Astrocyte (in vitro differentiated cells and primary cell): ENCODE results near the gene MYO16. TPM values are rescaled to one million over a fixed set of nuclear protein-coding genes. Genes with fewer than 3 reads are reported as not detected.
A peak's percentile ranks its signal among the peaks of the same experiment; 100 is the strongest.

Experiments
- DNase-seq: peaks from one replicate; pipeline ENCODE4 v3.0.0-alpha.2; 2010; ENCODE audit warnings: low read depth
- FAIRE-seq: peaks from 2 replicates; lab custom pipeline; 2011; peaks lifted over from hg19 to GRCh38; lab: Jason Lieb, UNC
- H2AFZ ChIP-seq: 2 replicates; pipeline ENCODE4 v1.6.0; 2012; ENCODE audit warnings: low read depth, low read length, inconsistent platforms
- H3K27ac ChIP-seq: 2 replicates; pipeline ENCODE4 v1.5.1; 2011; ENCODE audit warnings: low read depth, low read length, inconsistent platforms
- H3K27me3 ChIP-seq: 2 replicates; pipeline ENCODE4 v1.6.0; 2011; ENCODE audit warnings: low read length, inconsistent platforms; ENCODE audit not compliant: insufficient read depth
- H3K36me3 ChIP-seq: 2 replicates; pipeline ENCODE4 v1.5.1; 2011; ENCODE audit warnings: low read length, inconsistent platforms; ENCODE audit not compliant: insufficient read depth
- H3K4me1 ChIP-seq: 2 replicates; pipeline ENCODE4 v1.5.1; 2011; ENCODE audit warnings: low read length, inconsistent platforms; ENCODE audit not compliant: insufficient read depth
- H3K4me2 ChIP-seq: 2 replicates; pipeline ENCODE4 v1.6.0; 2012; ENCODE audit warnings: low read length, inconsistent platforms
- H3K4me3 ChIP-seq: 2 replicates; pipeline ENCODE4 v1.5.1; 2011; ENCODE audit warnings: low read depth, mild to moderate bottlenecking, low read length, inconsistent platforms; ENCODE audit not compliant: insufficient read depth
- H3K79me2 ChIP-seq: 2 replicates; pipeline ENCODE4 v1.6.0; 2012; ENCODE audit warnings: mild to moderate bottlenecking, low read length, inconsistent platforms; ENCODE audit not compliant: insufficient read depth
- H3K9ac ChIP-seq: 2 replicates; pipeline ENCODE4 v1.6.0; 2012; ENCODE audit warnings: mild to moderate bottlenecking, low read length, inconsistent platforms
- H3K9me3 ChIP-seq: 2 replicates; pipeline ENCODE4 v1.5.1; 2012; ENCODE audit warnings: low read depth, mild to moderate bottlenecking, low read length, inconsistent platforms; ENCODE audit not compliant: insufficient read depth
- H4K20me1 ChIP-seq: 2 replicates; pipeline ENCODE4 v1.6.0; 2012; ENCODE audit warnings: low read length, inconsistent platforms; ENCODE audit not compliant: insufficient read depth
- H3K27ac Mint-ChIP-seq: one replicate; pipeline ENCODE4 v1.8.0; 2021; ENCODE audit warnings: mild to moderate bottlenecking, mixed read lengths; ENCODE audit not compliant: unreplicated experiment
- H3K27me3 Mint-ChIP-seq: one replicate; pipeline ENCODE4 v1.8.0; 2021; ENCODE audit warnings: low read depth, mixed read lengths; ENCODE audit not compliant: unreplicated experiment
- H3K36me3 Mint-ChIP-seq: one replicate; pipeline ENCODE4 v1.8.0; 2021; ENCODE audit warnings: low read depth, mixed read lengths; ENCODE audit not compliant: unreplicated experiment
- H3K4me1 Mint-ChIP-seq: one replicate; pipeline ENCODE4 v1.8.0; 2021; ENCODE audit warnings: low read depth, mixed read lengths; ENCODE audit not compliant: unreplicated experiment
- H3K4me3 Mint-ChIP-seq: one replicate; pipeline ENCODE4 v1.8.0; 2021; ENCODE audit warnings: mild to moderate bottlenecking, moderate library complexity, mixed read lengths; ENCODE audit not compliant: unreplicated experiment
- H3K9me3 Mint-ChIP-seq: one replicate; pipeline ENCODE4 v1.8.0; 2021; ENCODE audit warnings: mild to moderate bottlenecking, mixed read lengths; ENCODE audit not compliant: unreplicated experiment
- EZH2 ChIP-seq: IDR thresholded peaks from 2 replicates; pipeline ENCODE4 v1.6.1; 2012; ENCODE audit warnings: mild to moderate bottlenecking, low read length, inconsistent platforms; ENCODE audit not compliant: insufficient read depth
- total RNA-seq: library from RNA; stranded (reverse); gene quantifications from 2 replicates; pipeline ENCODE4 v1.2.1, GENCODE V29; 2021
- TF ChIP-seq, protein P1 (sequence below): IDR thresholded peaks from 2 replicates; pipeline ENCODE4 v1.5.1; 2011; ENCODE audit warnings: low read depth, mild to moderate bottlenecking, inconsistent platforms, low read length, moderate library complexity; ENCODE audit not compliant: insufficient read depth

Gene MYO16
- total RNA-seq, 1 donor from 2014 or later, result 0.14 TPM

DNA sequence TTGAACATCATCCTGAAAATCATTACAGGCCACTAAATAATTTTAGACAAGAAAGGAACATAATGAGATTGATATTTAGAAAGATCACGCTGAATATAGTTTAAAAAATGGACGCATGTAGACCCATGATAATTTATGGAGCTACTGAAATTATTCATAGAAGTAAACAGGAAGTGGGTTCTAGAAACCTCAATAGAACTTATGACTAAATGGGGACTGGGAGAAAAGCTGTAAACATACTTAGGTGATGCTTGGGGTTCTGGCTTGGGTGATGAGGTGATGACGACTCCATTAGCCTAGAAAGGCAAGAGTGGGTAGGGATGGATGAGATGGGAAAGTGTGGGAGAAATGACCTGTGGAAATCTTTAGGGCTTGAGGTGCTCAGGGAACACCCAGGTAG is 484.0 kb downstream of the MYO16 start:
- Mint-ChIP-seq H3K4me3 (no peak overlapping the region), H3K36me3 (no peaks in the 10 kb centered on the region), H3K4me1 (no peaks in the 10 kb centered on the region), H3K9me3 (no peaks in the 10 kb centered on the region), H3K27ac (no peak overlapping the region), H3K27me3 (no peaks in the 10 kb centered on the region)
- Histone ChIP-seq H3K9me3 (no peaks in the 10 kb centered on the region), H4K20me1 (no peaks in the 10 kb centered on the region), H3K27me3 (no peaks in the 10 kb centered on the region), H3K36me3 (no peaks in the 10 kb centered on the region), H3K4me2 (no peak overlapping the region), H3K79me2 (no peaks in the 10 kb centered on the region), H3K4me1 (no peaks in the 10 kb centered on the region), H3K4me3 (no peak overlapping the region), H2AFZ (no peak overlapping the region), H3K9ac (no peak overlapping the region), H3K27ac (no peak overlapping the region)
- FAIRE-seq (no peak), DNase-seq (peak; percentile 1)
- TF ChIP-seq, protein P1, sequence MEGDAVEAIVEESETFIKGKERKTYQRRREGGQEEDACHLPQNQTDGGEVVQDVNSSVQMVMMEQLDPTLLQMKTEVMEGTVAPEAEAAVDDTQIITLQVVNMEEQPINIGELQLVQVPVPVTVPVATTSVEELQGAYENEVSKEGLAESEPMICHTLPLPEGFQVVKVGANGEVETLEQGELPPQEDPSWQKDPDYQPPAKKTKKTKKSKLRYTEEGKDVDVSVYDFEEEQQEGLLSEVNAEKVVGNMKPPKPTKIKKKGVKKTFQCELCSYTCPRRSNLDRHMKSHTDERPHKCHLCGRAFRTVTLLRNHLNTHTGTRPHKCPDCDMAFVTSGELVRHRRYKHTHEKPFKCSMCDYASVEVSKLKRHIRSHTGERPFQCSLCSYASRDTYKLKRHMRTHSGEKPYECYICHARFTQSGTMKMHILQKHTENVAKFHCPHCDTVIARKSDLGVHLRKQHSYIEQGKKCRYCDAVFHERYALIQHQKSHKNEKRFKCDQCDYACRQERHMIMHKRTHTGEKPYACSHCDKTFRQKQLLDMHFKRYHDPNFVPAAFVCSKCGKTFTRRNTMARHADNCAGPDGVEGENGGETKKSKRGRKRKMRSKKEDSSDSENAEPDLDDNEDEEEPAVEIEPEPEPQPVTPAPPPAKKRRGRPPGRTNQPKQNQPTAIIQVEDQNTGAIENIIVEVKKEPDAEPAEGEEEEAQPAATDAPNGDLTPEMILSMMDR, result no peak
- TF ChIP-seq EZH2, result no peak

DNA sequence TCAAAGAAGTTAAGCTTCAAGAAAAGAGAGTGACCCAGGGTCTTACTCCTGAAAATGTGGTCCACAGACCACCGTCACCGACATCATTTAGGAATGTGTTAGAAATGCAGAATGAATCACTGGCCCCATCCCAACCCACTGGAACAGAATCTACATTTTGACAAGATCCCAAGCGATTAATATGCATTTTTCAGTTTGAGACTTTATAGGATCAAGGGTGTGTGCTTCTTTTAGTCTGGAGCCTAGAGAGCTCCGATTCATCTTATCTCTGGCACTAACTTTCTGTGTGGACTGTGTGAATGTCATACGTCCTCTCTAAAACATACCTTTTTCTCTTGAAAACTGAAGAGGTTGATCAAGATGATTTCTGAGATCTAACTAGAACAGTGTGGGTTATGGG is 484.8 kb downstream of the MYO16 start:
- H3K4me1 ChIP-seq, result no peaks in the 10 kb centered on the region
- H3K9ac ChIP-seq, result no peak overlapping the region
- H3K9me3 ChIP-seq, result no peaks in the 10 kb centered on the region
- H3K4me3 ChIP-seq, result no peak overlapping the region
- no peak overlapping the region for H3K27ac ChIP-seq
- H3K36me3 Mint-ChIP-seq, result no peaks in the 10 kb centered on the region
- H3K27me3 ChIP-seq, result no peaks in the 10 kb centered on the region
- no peaks in the 10 kb centered on the region for H3K79me2 ChIP-seq
- H3K4me1 Mint-ChIP-seq, result no peaks in the 10 kb centered on the region
- H3K4me3 Mint-ChIP-seq, result no peak overlapping the region
- H3K36me3 ChIP-seq, result no peaks in the 10 kb centered on the region
- H4K20me1 ChIP-seq, result no peaks in the 10 kb centered on the region
- no peak for TF ChIP-seq EZH2
- TF ChIP-seq, protein P1, result no peak
- H3K27ac Mint-ChIP-seq, result no peak overlapping the region
- no peaks in the 10 kb centered on the region for H3K27me3 Mint-ChIP-seq
- no peak for DNase-seq
- H3K4me2 ChIP-seq, result no peak overlapping the region
- H3K9me3 Mint-ChIP-seq, result no peaks in the 10 kb centered on the region
- no peak for FAIRE-seq
- no peak overlapping the region for H2AFZ ChIP-seq

DNA sequence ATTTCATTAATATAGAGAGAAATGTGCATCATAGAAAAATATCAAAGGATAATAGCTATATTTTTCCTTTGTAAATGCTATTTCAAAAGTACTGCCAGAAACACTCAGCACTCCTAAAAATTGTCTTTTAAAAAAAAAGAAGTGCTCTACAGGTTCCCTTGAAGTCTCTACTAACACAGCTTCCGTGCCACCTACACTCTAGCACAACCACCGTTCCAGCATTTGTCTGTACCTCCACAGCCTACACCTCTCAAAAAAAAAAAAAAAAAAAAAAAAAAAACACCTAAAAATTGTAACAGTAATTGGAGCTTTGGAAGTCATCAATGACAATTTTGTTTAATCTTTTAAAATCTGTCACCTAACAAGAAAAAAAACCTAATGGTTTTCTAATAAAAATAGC is 485.6 kb downstream of the MYO16 start:
- Histone ChIP-seq H2AFZ (no peak overlapping the region), H3K4me1 (no peaks in the 10 kb centered on the region), H3K27ac (no peak overlapping the region), H3K4me3 (no peak overlapping the region), H3K79me2 (no peaks in the 10 kb centered on the region), H3K9me3 (no peaks in the 10 kb centered on the region), H3K36me3 (no peaks in the 10 kb centered on the region), H3K9ac (no peak overlapping the region), H3K4me2 (no peak overlapping the region), H4K20me1 (no peaks in the 10 kb centered on the region), H3K27me3 (no peaks in the 10 kb centered on the region)
- H3K36me3 Mint-ChIP-seq, result no peaks in the 10 kb centered on the region
- TF ChIP-seq, protein P1, result no peak
- no peak for TF ChIP-seq EZH2
- H3K4me1 Mint-ChIP-seq, result no peaks in the 10 kb centered on the region
- FAIRE-seq (no peak), DNase-seq (no peak)
- no peaks in the 10 kb centered on the region for H3K27me3 Mint-ChIP-seq
- no peak overlapping the region for H3K27ac Mint-ChIP-seq
- H3K4me3 Mint-ChIP-seq, result no peak overlapping the region
- H3K9me3 Mint-ChIP-seq, result no peaks in the 10 kb centered on the region
